HEK293 (cell line): Measurements from ENCODE around the gene KLK5.

Experiments
- BCL6B ChIP-seq: fragments of 450-650 bp; formaldehyde crosslinking; IDR thresholded peaks from 2 replicates; pipeline ENCODE4 v1.5.1; 2017; ENCODE audit warnings: missing biosample characterization, missing genetic modification characterization
- INSM2 ChIP-seq: fragments of 450-650 bp; formaldehyde crosslinking; IDR thresholded peaks from 2 replicates; pipeline ENCODE4 v1.5.1; 2016; ENCODE audit warnings: missing biosample characterization, missing genetic modification characterization
- PATZ1 ChIP-seq: fragments of 450-650 bp; formaldehyde crosslinking; IDR thresholded peaks from 2 replicates; pipeline ENCODE4 v1.5.1; 2016; ENCODE audit warnings: missing biosample characterization, missing genetic modification characterization
- PBX3 ChIP-seq: sonication (generic); formaldehyde crosslinking; IDR thresholded peaks from 2 replicates; pipeline ENCODE4 v1.8.1; 2022; ENCODE audit warnings: mild to moderate bottlenecking, moderate library complexity, missing genetic modification reagents
- PRDM4 ChIP-seq: fragments of 450-650 bp; formaldehyde crosslinking; IDR thresholded peaks from 2 replicates; pipeline ENCODE4 v1.5.1; 2017; ENCODE audit warnings: missing biosample characterization, missing genetic modification characterization
- RBAK ChIP-seq: fragments of 450-650 bp; formaldehyde crosslinking; IDR thresholded peaks from 2 replicates; pipeline ENCODE4 v1.5.1; 2016; ENCODE audit warnings: missing biosample characterization, missing genetic modification characterization
- SCRT1 ChIP-seq: fragments of 450-650 bp; formaldehyde crosslinking; IDR thresholded peaks from 2 replicates; pipeline ENCODE4 v1.5.1; 2016; ENCODE audit warnings: missing biosample characterization, missing genetic modification characterization, borderline replicate concordance
- TSHZ1 ChIP-seq: fragments of 450-650 bp; formaldehyde crosslinking; IDR thresholded peaks from 2 replicates; pipeline ENCODE4 v1.5.1; 2016; ENCODE audit warnings: missing biosample characterization, missing genetic modification characterization, borderline replicate concordance
- ZBTB10 ChIP-seq: fragments of 450-650 bp; formaldehyde crosslinking; IDR thresholded peaks from 2 replicates; pipeline ENCODE4 v1.5.1; 2016; ENCODE audit warnings: missing biosample characterization, missing genetic modification characterization
- ZBTB20 ChIP-seq: fragments of 450-650 bp; formaldehyde crosslinking; IDR thresholded peaks from 2 replicates; pipeline ENCODE4 v1.5.1; 2016; ENCODE audit warnings: missing biosample characterization, missing genetic modification characterization
- ZBTB44 ChIP-seq: fragments of 450-650 bp; IDR thresholded peaks from 2 replicates; pipeline ENCODE4 v1.5.1; 2018; ENCODE audit warnings: missing biosample characterization, mild to moderate bottlenecking, missing genetic modification characterization
- ZNF175 ChIP-seq: fragments of 450-650 bp; formaldehyde crosslinking; IDR thresholded peaks from 2 replicates; pipeline ENCODE4 v1.5.1; 2016; ENCODE audit warnings: missing biosample characterization, missing genetic modification characterization
- ZNF366 ChIP-seq: fragments of 450-650 bp; formaldehyde crosslinking; conservative IDR thresholded peaks from 2 replicates; pipeline ENCODE4 v1.5.1; 2016; ENCODE audit warnings: missing biosample characterization, missing genetic modification characterization
- ZNF529 ChIP-seq: fragments of 450-650 bp; formaldehyde crosslinking; IDR thresholded peaks from 2 replicates; pipeline ENCODE4 v1.5.1; 2017; ENCODE audit warnings: missing genetic modification characterization, missing biosample characterization; ENCODE audit not compliant: insufficient replicate concordance
- ZNF600 ChIP-seq: fragments of 450-650 bp; formaldehyde crosslinking; IDR thresholded peaks from 2 replicates; pipeline ENCODE4 v1.5.1; 2016; ENCODE audit warnings: missing biosample characterization, missing genetic modification characterization
- ZNF629 ChIP-seq: fragments of 450-650 bp; formaldehyde crosslinking; IDR thresholded peaks from 2 replicates; pipeline ENCODE4 v1.5.1; 2017; ENCODE audit warnings: missing biosample characterization, missing genetic modification characterization
- ZNF692 ChIP-seq: fragments of 450-650 bp; formaldehyde crosslinking; IDR thresholded peaks from 2 replicates; pipeline ENCODE4 v1.5.1; 2016; ENCODE audit warnings: missing biosample characterization, missing genetic modification characterization
- ZSCAN16 ChIP-seq: fragments of 450-650 bp; formaldehyde crosslinking; IDR thresholded peaks from 2 replicates; pipeline ENCODE4 v1.5.1; 2016; ENCODE audit warnings: missing biosample characterization, missing genetic modification characterization
- ZSCAN23 ChIP-seq: fragments of 450-650 bp; formaldehyde crosslinking; IDR thresholded peaks from 2 replicates; pipeline ENCODE4 v1.5.1; 2016; ENCODE audit warnings: missing biosample characterization, missing genetic modification characterization

The KLK5 gene

GRCh38 chr19:50896591-50897190 is 56.1 kb downstream of the KLK5 start (continued):
- peak; percentile 78; the same call in 1 of the 2 replicates for TF ChIP-seq TSHZ1
- peak; percentile 94 for TF ChIP-seq INSM2 (tag by site-specific recombination)
- peak; percentile 87 for TF ChIP-seq ZNF692 (tag by site-specific recombination)
- no peak for TF ChIP-seq ZNF175 (tag by site-specific recombination)
- no peak for TF ChIP-seq SCRT1 (tag by site-specific recombination)
- TF ChIP-seq BCL6B (tag by site-specific recombination), result peak; percentile 31; the same call in 1 of the 2 replicates
- TF ChIP-seq ZBTB20 (tag by site-specific recombination), result peak; percentile 74; the same call in 1 of the 2 replicates
- TF ChIP-seq ZNF629, result peak; percentile 99
- no peak for TF ChIP-seq ZSCAN16 (tag by site-specific recombination)
- TF ChIP-seq ZNF529 (tag by site-specific recombination), result no peak
- TF ChIP-seq ZBTB44 (tag by site-specific recombination), result peak; percentile 47; the same call in 1 of the 2 replicates
- TF ChIP-seq RBAK, result peak; percentile 84; the same call in 1 of the 2 replicates
- TF ChIP-seq ZNF366 (tag by site-specific recombination), result peak; percentile 28
- TF ChIP-seq PBX3 (CRISPR knock-in tag), result no peak
- TF ChIP-seq ZSCAN23 (tag by site-specific recombination), result peak; percentile 82
- no peak for TF ChIP-seq PRDM4
- peak; percentile 87 for TF ChIP-seq ZBTB10 (tag by site-specific recombination)
- TF ChIP-seq PATZ1, result peak; percentile 85
- TF ChIP-seq ZNF600 (tag by site-specific recombination), result 0 out of 2 replicates have a peak, but pooled peaks have one; percentile 35
